ENCODE results near the gene ATRX.

DNA sequence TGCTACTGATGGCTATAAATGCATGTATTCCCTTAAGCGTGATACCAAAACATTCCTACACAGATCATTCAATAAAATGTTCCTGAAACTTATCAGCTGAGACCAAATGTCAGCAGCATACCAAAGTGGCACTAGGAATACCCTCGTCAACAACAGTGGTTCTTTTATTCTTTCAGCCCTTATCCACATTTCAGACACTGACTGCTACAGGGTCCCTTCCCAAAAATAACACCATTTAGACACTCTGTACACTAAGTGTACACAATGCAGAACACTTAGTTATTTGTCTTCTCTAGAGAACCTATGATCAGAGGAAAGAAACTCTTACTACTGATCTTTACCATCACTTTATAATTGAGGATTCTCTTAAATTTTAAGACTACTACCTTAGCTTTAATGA is 94.1 kb downstream of the ATRX start:
- no peak for TF ChIP-seq RCOR1 (IDR thresholded peaks at IDR 0.05; ENCODE audit: low read length)
- no peak for TF ChIP-seq TAF1 (IDR thresholded peaks at IDR 0.05; ENCODE audit: borderline replicate concordance, low read depth, low read length)
- TF ChIP-seq, protein P1, sequence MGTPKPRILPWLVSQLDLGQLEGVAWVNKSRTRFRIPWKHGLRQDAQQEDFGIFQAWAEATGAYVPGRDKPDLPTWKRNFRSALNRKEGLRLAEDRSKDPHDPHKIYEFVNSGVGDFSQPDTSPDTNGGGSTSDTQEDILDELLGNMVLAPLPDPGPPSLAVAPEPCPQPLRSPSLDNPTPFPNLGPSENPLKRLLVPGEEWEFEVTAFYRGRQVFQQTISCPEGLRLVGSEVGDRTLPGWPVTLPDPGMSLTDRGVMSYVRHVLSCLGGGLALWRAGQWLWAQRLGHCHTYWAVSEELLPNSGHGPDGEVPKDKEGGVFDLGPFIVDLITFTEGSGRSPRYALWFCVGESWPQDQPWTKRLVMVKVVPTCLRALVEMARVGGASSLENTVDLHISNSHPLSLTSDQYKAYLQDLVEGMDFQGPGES (IDR thresholded peaks at IDR 0.05; ENCODE audit: low read depth, low read length): no peak
- no peak for TF ChIP-seq SIN3A (IDR thresholded peaks at IDR 0.05; ENCODE audit: borderline replicate concordance, low read depth, low read length)
- TF ChIP-seq CTCF (IDR thresholded peaks at IDR 0.05): no peak
- TF ChIP-seq POLR2AphosphoS5 (IDR thresholded peaks at IDR 0.05; ENCODE audit: low read depth, low read length): no peak

Data from SK-N-SH (cell line).